GM12878 (cell line): ENCODE measurements around the gene ASIC2. TPM values are rescaled to one million over a fixed set of nuclear protein-coding genes. Genes with fewer than 3 reads are reported as not detected.

Source experiments
- ATAC-seq: fragments of 200-7000 bp; cut with Tn5 transposase; 3 replicates; pipeline ENCODE4 v1.9.1; 2020; ENCODE audit warnings: mild to moderate bottlenecking, moderate library complexity
- BruUV-seq: library from RNA; stranded (reverse); fragments of 400-500 nt; replicated peaks from 2 replicates; lab custom pipeline; 2021; lab: Mats Ljungman, UMichigan
- CTCF ChIA-PET: fragments of 300-600 bp; sonication (Branson Sonifier 250); formaldehyde crosslinking; extraction: SDS; loops from one replicate; lab custom pipeline; 2021; ENCODE audit warnings: inconsistent platforms; lab: Yijun Ruan, JAX
- POLR2A ChIA-PET: fragments of 350-600 bp; formaldehyde crosslinking; extraction: SDS; loops from one replicate; lab custom pipeline; 2021; ENCODE audit warnings: inconsistent platforms; lab: Charles Lee
- RAD21 ChIA-PET: fragments of 300-600 bp; sonication (Branson Sonifier 250); formaldehyde crosslinking; loops from one replicate; lab custom pipeline; 2023; ENCODE audit warnings: antibody characterized with exemption; ENCODE audit not compliant: unreplicated experiment; lab: Charles Lee
- SMC1A ChIA-PET: fragments of 300-600 bp; sonication (Branson Sonifier 250); formaldehyde crosslinking; loops from one replicate; lab custom pipeline; 2023; ENCODE audit not compliant: unreplicated experiment, uncharacterized antibody; lab: Charles Lee
- DNase-seq: peaks from one replicate; pipeline ENCODE4 v3.0.0-alpha.2; 2011; ENCODE audit warnings: low read depth, low spot score
- FAIRE-seq: peaks from 3 replicates; lab custom pipeline; 2011; peaks lifted over from hg19 to GRCh38; lab: Jason Lieb, UNC
- H2AFZ ChIP-seq: 2 replicates; pipeline ENCODE4 v1.6.0; 2011; ENCODE audit warnings: low read depth, low read length, control low read depth; ENCODE audit not compliant: control insufficient read depth
- H3K27ac ChIP-seq: 2 replicates; pipeline ENCODE4 v1.5.1; 2011; ENCODE audit warnings: control low read depth; ENCODE audit not compliant: control insufficient read depth, insufficient read depth
- H3K27me3 ChIP-seq, 2 experiments: replicated peaks in 1 of 2; 2 replicates each; pipeline versions ENCODE4 v1.6.0 to v1.6.1; 2011; ENCODE audit warnings: low read length in 1 of 2; ENCODE audit not compliant: control insufficient read depth in 2 of 2, insufficient read depth in 2 of 2
- H3K36me3 ChIP-seq, 2 experiments: 2 replicates each; pipeline ENCODE4 v1.5.1; 2011; ENCODE audit warnings: low read length in 1 of 2; ENCODE audit not compliant: control insufficient read depth in 2 of 2, insufficient read depth in 2 of 2
- H3K4me1 ChIP-seq: 2 replicates; pipeline ENCODE4 v1.6.1; 2011; ENCODE audit warnings: mild to moderate bottlenecking, low read length, moderate library complexity, mixed read lengths; ENCODE audit not compliant: control insufficient read depth, insufficient read depth
- H3K4me2 ChIP-seq: 2 replicates; pipeline ENCODE4 v1.6.0; 2011; ENCODE audit warnings: control low read depth; ENCODE audit not compliant: control insufficient read depth, insufficient read depth
- H3K4me3 ChIP-seq: fragments of 200-600 bp; sonication (generic); 2 replicates; pipeline ENCODE4 v1.5.1; 2016
- H3K79me2 ChIP-seq: 2 replicates; pipeline ENCODE4 v1.6.0; 2011; ENCODE audit warnings: low read length; ENCODE audit not compliant: control insufficient read depth, insufficient read depth
- H3K9ac ChIP-seq: 2 replicates; pipeline ENCODE4 v1.8.0; 2011; ENCODE audit warnings: low read length, control low read depth, mixed read lengths; ENCODE audit not compliant: control insufficient read depth, insufficient read depth
- H3K9me3 ChIP-seq: replicated peaks from 3 replicates; pipeline ENCODE4 v1.5.1; 2011; ENCODE audit warnings: mild to moderate bottlenecking, low read length; ENCODE audit not compliant: control insufficient read depth, insufficient read depth
- H4K20me1 ChIP-seq: 2 replicates; pipeline ENCODE4 v1.6.0; 2011; ENCODE audit not compliant: control insufficient read depth, insufficient read depth
- ATF3 ChIP-seq: IDR thresholded peaks from 2 replicates; pipeline ENCODE4 v1.6.1; 2011; ENCODE audit warnings: low read depth, mild to moderate bottlenecking, low read length, moderate library complexity, borderline replicate concordance; ENCODE audit errors: extremely low read depth
- ATF7 ChIP-seq: fragments of 450-650 bp; IDR thresholded peaks from 2 replicates; pipeline ENCODE4 v1.6.1; 2016; ENCODE audit warnings: low read depth, mild to moderate bottlenecking
- BCL11A ChIP-seq: IDR thresholded peaks from 2 replicates; pipeline ENCODE4 v1.6.1; 2011; ENCODE audit warnings: low read depth, low read length
- CBX5 ChIP-seq: sonication (generic); IDR thresholded peaks from 2 replicates; pipeline ENCODE4 v1.6.1; 2016; ENCODE audit warnings: low read depth, moderate library complexity, mild to moderate bottlenecking, inconsistent platforms
- CTCF ChIP-seq, 3 experiments: IDR thresholded peaks in 2 of 3; conservative IDR thresholded peaks in 1 of 3; 2 replicates each; pipeline ENCODE4 v1.5.1; 2011; ENCODE audit warnings: low read depth in 3 of 3, low read length in 3 of 3, mild to moderate bottlenecking in 3 of 3, control low read depth in 2 of 3, moderate library complexity in 2 of 3, inconsistent platforms in 1 of 3, mixed read lengths in 1 of 3; ENCODE audit not compliant: control insufficient read depth in 2 of 3, insufficient read depth in 1 of 3; ENCODE audit errors: extremely low read depth in 1 of 3
- EED ChIP-seq: sonication (generic); IDR thresholded peaks from 2 replicates; pipeline ENCODE4 v1.6.1; 2016; ENCODE audit warnings: antibody characterized with exemption, low read depth
- IKZF2 ChIP-seq, 2 experiments: fragments of 450-650 bp; IDR thresholded peaks; 2 replicates each; pipeline ENCODE4 v1.6.1; 2017; ENCODE audit warnings: mild to moderate bottlenecking in 2 of 2, moderate library complexity in 2 of 2
- LARP7 ChIP-seq: fragments of 450-650 bp; IDR thresholded peaks from 2 replicates; pipeline ENCODE4 v1.6.1; 2017; ENCODE audit warnings: mild to moderate bottlenecking
- MTA3 ChIP-seq: IDR thresholded peaks from 2 replicates; pipeline ENCODE4 v1.6.1; 2012; ENCODE audit warnings: low read length, inconsistent platforms, borderline replicate concordance
- NFIC ChIP-seq: IDR thresholded peaks from 2 replicates; pipeline ENCODE4 v1.6.1; 2012; ENCODE audit warnings: low read depth, mild to moderate bottlenecking, inconsistent platforms, low read length, moderate library complexity
- NR2C1 ChIP-seq: fragments of 450-650 bp; IDR thresholded peaks from 2 replicates; pipeline ENCODE4 v1.6.1; 2017; ENCODE audit warnings: antibody characterized with exemption, mild to moderate bottlenecking, moderate library complexity
- NR2C2 ChIP-seq: IDR thresholded peaks from 2 replicates; pipeline ENCODE4 v1.6.1; 2011; ENCODE audit warnings: borderline replicate concordance, low read depth; ENCODE audit not compliant: control insufficient read depth, insufficient read length
- RCOR1 ChIP-seq: conservative IDR thresholded peaks from 2 replicates; pipeline ENCODE4 v1.6.1; 2012; ENCODE audit warnings: low read depth, low read length, improper control_type of control experiment
- RFX5 ChIP-seq: IDR thresholded peaks from 2 replicates; pipeline ENCODE4 v1.6.1; 2011; ENCODE audit warnings: low read depth, low read length, improper control_type of control experiment
- SIX5 ChIP-seq: IDR thresholded peaks from 2 replicates; pipeline ENCODE4 v1.6.1; 2011; ENCODE audit warnings: mild to moderate bottlenecking, low read depth, low read length, moderate library complexity; ENCODE audit not compliant: severe bottlenecking
- SMC3 ChIP-seq: IDR thresholded peaks from 2 replicates; pipeline ENCODE4 v1.6.1; 2011; ENCODE audit warnings: low read length, improper control_type of control experiment, borderline replicate concordance
- SREBF1 ChIP-seq: IDR thresholded peaks from 2 replicates; pipeline ENCODE4 v1.6.1; 2012; ENCODE audit warnings: mild to moderate bottlenecking, low read length
- TAF1 ChIP-seq: IDR thresholded peaks from 2 replicates; pipeline ENCODE4 v1.6.1; 2011; ENCODE audit warnings: mild to moderate bottlenecking, low read depth, low read length, borderline replicate concordance
- WRNIP1 ChIP-seq: IDR thresholded peaks from 2 replicates; pipeline ENCODE4 v1.6.1; 2011; ENCODE audit warnings: low read depth, low read length, improper control_type of control experiment, borderline replicate concordance
- ZBED1 ChIP-seq: IDR thresholded peaks from 2 replicates; pipeline ENCODE4 v1.6.1; 2016; ENCODE audit warnings: borderline replicate concordance
- WGBS: methylation state at CpG from one replicate; pipeline ENCODE4 v1.1.6; 2016; ENCODE audit warnings: low lambda C conversion rate; ENCODE audit not compliant: insufficient replicate concordance, insufficient coverage; ENCODE audit errors: missing lambda C conversion rate; 5-methylcytosine and 5-hydroxymethylcytosine counted together
- in situ Hi-C: fragments of 300-500 bp; cut with MboI; formaldehyde crosslinking; loops from 9 replicates; pipeline ENCODE4 v1.14.3; 2018; ENCODE audit warnings: mixed read lengths
- intact Hi-C: fragments of 100-400 bp; cut with micrococcal nuclease; formaldehyde crosslinking; loops from one replicate; pipeline ENCODE4 v1.14.2; 2022; ENCODE audit not compliant: unreplicated experiment
- polyA plus RNA-seq, 11 experiments: library from polyadenylated mRNA; depleted of rRNA in 4 of 11; unstranded in 6 of 11; stranded (reverse) in 5 of 11; fragments of >200 nt; fragmentation: Nextera tagmentation in 4 of 11; fragmentation: Illumina TruSeq in 1 of 11; extraction: Ambion mirVana in 4 of 11; extraction: Trizol in 1 of 11; gene quantifications; 1 replicate in 1 of 11; 2 replicates in 10 of 11; pipeline versions ENCODE4 v1.2.1 to v1.2.3, GENCODE V29; 2011 to 2016; ENCODE audit warnings: inconsistent platforms in 2 of 11, missing spikeins in 2 of 11, low read depth in 1 of 11
- total RNA-seq, 4 experiments: library from RNA; depleted of rRNA in 3 of 4; stranded (reverse); fragments of >200 nt in 3 of 4; fragmentation: Illumina TruSeq in 1 of 4; extraction: Trizol in 1 of 4; gene quantifications; 2 replicates each; pipeline versions ENCODE4 v1.2.1 to v1.2.3, GENCODE V29; 2013 to 2021
- TF ChIP-seq, protein P1 (sequence below): IDR thresholded peaks from 2 replicates; pipeline ENCODE4 v1.6.1; 2011; ENCODE audit warnings: mild to moderate bottlenecking, low read depth, low read length, moderate library complexity; ENCODE audit not compliant: insufficient replicate concordance

The ASIC2 gene
- total and polyA plus RNA-seq, 10 of the 15 experiments (the other 5 are each of a cell fraction or from before 2014, with no cell fraction given): not detected

GRCh38 chr17:33300241-33300640 lies 7.1 kb upstream of the ASIC2 start (continued):
- TF ChIP-seq, protein P1, sequence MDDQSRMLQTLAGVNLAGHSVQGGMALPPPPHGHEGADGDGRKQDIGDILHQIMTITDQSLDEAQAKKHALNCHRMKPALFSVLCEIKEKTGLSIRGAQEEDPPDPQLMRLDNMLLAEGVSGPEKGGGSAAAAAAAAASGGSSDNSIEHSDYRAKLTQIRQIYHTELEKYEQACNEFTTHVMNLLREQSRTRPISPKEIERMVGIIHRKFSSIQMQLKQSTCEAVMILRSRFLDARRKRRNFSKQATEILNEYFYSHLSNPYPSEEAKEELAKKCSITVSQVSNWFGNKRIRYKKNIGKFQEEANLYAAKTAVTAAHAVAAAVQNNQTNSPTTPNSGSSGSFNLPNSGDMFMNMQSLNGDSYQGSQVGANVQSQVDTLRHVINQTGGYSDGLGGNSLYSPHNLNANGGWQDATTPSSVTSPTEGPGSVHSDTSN: no peak
- TF ChIP-seq SREBF1 (no peak), RFX5 (no peak), NR2C2 (no peak), LARP7 (no peak), RCOR1 (no peak)

DNA sequence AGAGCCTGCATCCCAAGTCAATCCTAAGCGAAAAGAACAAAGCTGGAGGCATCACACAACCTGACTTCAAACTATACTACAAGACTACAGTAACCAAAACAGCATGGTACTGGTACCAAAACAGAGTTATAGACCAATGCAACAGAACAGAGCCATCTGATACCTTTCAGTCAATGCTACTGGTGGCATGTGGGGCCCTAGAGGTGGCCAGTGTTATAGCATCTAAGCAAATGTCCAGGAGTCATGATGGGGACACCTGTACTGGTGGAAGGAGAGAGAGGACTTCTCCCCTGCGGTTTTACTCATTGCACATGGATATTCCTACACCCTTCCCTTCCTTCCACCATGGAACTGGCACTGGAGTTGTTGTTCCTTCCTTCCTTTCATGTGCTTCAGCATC lies 6.0 kb upstream of the ASIC2 start:
- H3K4me3 ChIP-seq: no peak overlapping the region
- H3K36me3 ChIP-seq: no peaks in the 10 kb centered on the region
- intact Hi-C loops (no loop called here), in situ Hi-C loops (no loop called here)
- ChIA-PET CTCF (no interaction called here), POLR2A (no interaction called here), RAD21 (no interaction called here), SMC1A (no interaction called here)
- H3K27me3 ChIP-seq: peaks cover 0 to 2% of the 10 kb centered on the region in 2 experiments; a peak in 3 of 4 replicates
- 8% methylated on average over 2 of the region's 2 CpGs for WGBS
- H3K4me2 ChIP-seq: no peak overlapping the region
- no peak for ATAC-seq
- H3K79me2 ChIP-seq: no peaks in the 10 kb centered on the region
- no TSS peak for BruUV-seq
- H2AFZ ChIP-seq: no peak overlapping the region
- no peaks in the 10 kb centered on the region; the same call in 1 of the 2 replicates for H4K20me1 ChIP-seq
- no peak overlapping the region for H3K9ac ChIP-seq
- no peak for FAIRE-seq
- H3K4me1 ChIP-seq: no peaks in the 10 kb centered on the region
- no peak overlapping the region for H3K27ac ChIP-seq
- no peaks in the 10 kb centered on the region for H3K9me3 ChIP-seq
- DNase-seq: no peak
- TF ChIP-seq ZBED1 (no peak), NFIC (no peak), SMC3 (no peak), WRNIP1 (no peak), ATF7 (no peak), SIX5 (no peak), NR2C1 (no peak), MTA3 (no peak), CTCF (IDR thresholded peaks at IDR 0.05 in 2 of 3, conservative IDR thresholded peaks at IDR 0.05 in 1 of 3; ENCODE audit: control insufficient read depth in 2 of 3, extremely low read depth in 1 of 3, insufficient read depth in 1 of 3, low read depth in 3 of 3, low read length in 3 of 3) (no peak), SREBF1 (no peak), CBX5 (no peak), IKZF2 (IDR thresholded peaks at IDR 0.05) (no peak), EED (no peak), TAF1 (no peak), BCL11A (no peak), ATF3 (no peak)
